Gastrocnemius medialis (tissue), 4 donors: Measurements from ENCODE around the gene MAML2. TPM values are rescaled to one million over a fixed set of nuclear protein-coding genes. Genes with fewer than 3 reads are reported as not detected.
A peak's percentile ranks its signal among the peaks of the same experiment; 100 is the strongest.

Experiments
- ATAC-seq, 2 donors: fragments of 150-250 bp; one replicate each; pipeline ENCODE4 v1.9.1; 2016
- DNase-seq, 2 donors: peaks; one replicate each; pipeline ENCODE4 v3.0.0-alpha.2; 2019
- H3K27ac ChIP-seq, 4 donors: fragments of 200-600 bp; sonication (generic); 1 replicate in 1 of 4; 2 replicates in 3 of 4; pipeline ENCODE4 v1.5.1; 2016 to 2018; ENCODE audit warnings: mild to moderate bottlenecking in 2 of 4, moderate library complexity in 1 of 4
- H3K27me3 ChIP-seq, 3 donors: fragments of 200-600 bp; sonication (generic) in 2 of 3; 1 replicate in 1 of 3; 2 replicates in 2 of 3; pipeline versions ENCODE4 v1.5.1 to v1.6.0; 2016 to 2019; ENCODE audit warnings: mild to moderate bottlenecking in 1 of 3, moderate library complexity in 1 of 3
- H3K36me3 ChIP-seq, 2 donors: fragments of 200-600 bp; sonication (generic) in 1 of 2; one replicate each; pipeline ENCODE4 v1.5.1; 2017 to 2018
- H3K4me1 ChIP-seq, 2 donors: fragments of 200-600 bp; sonication (generic) in 1 of 2; one replicate each; pipeline ENCODE4 v1.5.1; 2016 to 2017; ENCODE audit warnings: mild to moderate bottlenecking in 2 of 2
- H3K4me3 ChIP-seq, 4 donors: fragments of 200-600 bp; sonication (generic) in 3 of 4; 1 replicate in 1 of 4; 2 replicates in 3 of 4; pipeline ENCODE4 v1.5.1; 2016 to 2019; ENCODE audit warnings: mild to moderate bottlenecking in 2 of 4
- H3K9me3 ChIP-seq, 3 donors: fragments of 200-600 bp; sonication (generic) in 2 of 3; 1 replicate in 1 of 3; 2 replicates in 2 of 3; pipeline ENCODE4 v1.5.1; 2016 to 2019
- POLR2A ChIP-seq, 2 donors: fragments of 450-650 bp; IDR thresholded peaks; one replicate each; pipeline ENCODE4 v1.6.1; 2017; ENCODE audit warnings: antibody characterized with exemption in 2 of 2, mild to moderate bottlenecking in 2 of 2, moderate library complexity in 2 of 2
- in situ Hi-C, 4 donors: fragments of 200-750 bp; cut with MboI; loops; one replicate each; pipeline versions ENCODE4 v1.15.0 to v1.8.0; 2017; ENCODE audit warnings: low sequenced_read_pairs in 4 of 4
- intact Hi-C: fragments of 100-400 bp; cut with DNase I; formaldehyde crosslinking; loops from one replicate; pipeline ENCODE4 v1.15.1; 2023; ENCODE audit warnings: low total_unique reads
- total RNA-seq, 4 donors: library from RNA; depleted of rRNA; stranded (reverse); fragments of >200 nt; gene quantifications; one replicate each; pipeline versions ENCODE4 v1.1.0 to v1.2.3, GENCODE V29; 2016
- TF ChIP-seq, protein P1 (sequence below), 5 experiments: fragments of 450-650 bp in 3 of 5; fragments of 200-600 bp in 2 of 5; sonication (generic) in 2 of 5; IDR thresholded peaks in 4 of 5; conservative IDR thresholded peaks in 1 of 5; 1 replicate in 4 of 5; 2 replicates in 1 of 5; pipeline ENCODE4 v1.5.1; 2016 to 2019; ENCODE audit warnings: antibody characterized with exemption in 5 of 5, mild to moderate bottlenecking in 3 of 5, moderate library complexity in 3 of 5

The MAML2 gene
- total RNA-seq, 4 donors from 2014 or later: 4.1 to 6.3 (median 4.8) TPM

- Histone ChIP-seq H3K36me3 (no peaks in the 10 kb centered on the region), H3K4me3 (no peak overlapping the region), H3K27me3 (no peaks in the 10 kb centered on the region), H3K4me1 (no peaks in the 10 kb centered on the region), H3K9me3 (no peaks in the 10 kb centered on the region), H3K27ac (no peak overlapping the region)
- DNase-seq: no peak
- TF ChIP-seq, protein P1, sequence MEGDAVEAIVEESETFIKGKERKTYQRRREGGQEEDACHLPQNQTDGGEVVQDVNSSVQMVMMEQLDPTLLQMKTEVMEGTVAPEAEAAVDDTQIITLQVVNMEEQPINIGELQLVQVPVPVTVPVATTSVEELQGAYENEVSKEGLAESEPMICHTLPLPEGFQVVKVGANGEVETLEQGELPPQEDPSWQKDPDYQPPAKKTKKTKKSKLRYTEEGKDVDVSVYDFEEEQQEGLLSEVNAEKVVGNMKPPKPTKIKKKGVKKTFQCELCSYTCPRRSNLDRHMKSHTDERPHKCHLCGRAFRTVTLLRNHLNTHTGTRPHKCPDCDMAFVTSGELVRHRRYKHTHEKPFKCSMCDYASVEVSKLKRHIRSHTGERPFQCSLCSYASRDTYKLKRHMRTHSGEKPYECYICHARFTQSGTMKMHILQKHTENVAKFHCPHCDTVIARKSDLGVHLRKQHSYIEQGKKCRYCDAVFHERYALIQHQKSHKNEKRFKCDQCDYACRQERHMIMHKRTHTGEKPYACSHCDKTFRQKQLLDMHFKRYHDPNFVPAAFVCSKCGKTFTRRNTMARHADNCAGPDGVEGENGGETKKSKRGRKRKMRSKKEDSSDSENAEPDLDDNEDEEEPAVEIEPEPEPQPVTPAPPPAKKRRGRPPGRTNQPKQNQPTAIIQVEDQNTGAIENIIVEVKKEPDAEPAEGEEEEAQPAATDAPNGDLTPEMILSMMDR (IDR thresholded peaks at IDR 0.05 in 4 of 5, conservative IDR thresholded peaks at IDR 0.05 in 1 of 5): no peak
- TF ChIP-seq POLR2A (IDR thresholded peaks at IDR 0.05): no peak
- intact Hi-C loops: no loop called here
- in situ Hi-C loops: no loop called here
- ATAC-seq: no peak
Measured at GRCh38 chr11:96006037-96006436, 337.0 kb downstream of the MAML2 start.

DNA sequence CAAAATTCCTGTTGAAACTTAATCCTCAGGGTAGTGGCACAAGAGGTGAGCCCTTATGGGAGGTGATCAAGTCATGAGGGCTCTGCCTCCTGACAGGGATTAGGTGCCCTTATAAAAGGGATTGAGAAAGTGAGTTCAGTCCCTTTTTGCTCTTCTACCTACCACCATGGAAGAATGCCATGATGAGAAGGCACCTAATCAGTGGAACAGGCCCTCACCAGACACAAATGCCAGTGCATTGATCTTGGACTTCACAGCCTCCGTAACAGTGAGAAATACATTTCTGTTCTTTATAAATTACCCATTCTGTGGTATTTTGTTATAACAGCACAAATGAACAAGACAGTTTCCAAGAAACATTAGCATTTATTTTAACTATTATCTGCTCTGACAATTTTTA lies 338.1 kb downstream of the MAML2 start:
- H3K27ac ChIP-seq: no peak overlapping the region
- in situ Hi-C loops: no loop called here
- TF ChIP-seq, protein P1 (IDR thresholded peaks at IDR 0.05 in 4 of 5, conservative IDR thresholded peaks at IDR 0.05 in 1 of 5): no peak
- no peak for TF ChIP-seq POLR2A (IDR thresholded peaks at IDR 0.05)
- no peak overlapping the region for H3K4me3 ChIP-seq
- no peaks in the 10 kb centered on the region for H3K9me3 ChIP-seq
- DNase-seq: no peak
- no peaks in the 10 kb centered on the region for H3K36me3 ChIP-seq
- H3K4me1 ChIP-seq: peaks cover 0 to 9% of the 10 kb centered on the region in 2 donors
- ATAC-seq: no peak
- intact Hi-C loops: loop anchor here (2.0 kb wide), 1 partner anchor 338 kb away; the partner anchor contains the start of gene MAML2
- H3K27me3 ChIP-seq: no peaks in the 10 kb centered on the region

DNA sequence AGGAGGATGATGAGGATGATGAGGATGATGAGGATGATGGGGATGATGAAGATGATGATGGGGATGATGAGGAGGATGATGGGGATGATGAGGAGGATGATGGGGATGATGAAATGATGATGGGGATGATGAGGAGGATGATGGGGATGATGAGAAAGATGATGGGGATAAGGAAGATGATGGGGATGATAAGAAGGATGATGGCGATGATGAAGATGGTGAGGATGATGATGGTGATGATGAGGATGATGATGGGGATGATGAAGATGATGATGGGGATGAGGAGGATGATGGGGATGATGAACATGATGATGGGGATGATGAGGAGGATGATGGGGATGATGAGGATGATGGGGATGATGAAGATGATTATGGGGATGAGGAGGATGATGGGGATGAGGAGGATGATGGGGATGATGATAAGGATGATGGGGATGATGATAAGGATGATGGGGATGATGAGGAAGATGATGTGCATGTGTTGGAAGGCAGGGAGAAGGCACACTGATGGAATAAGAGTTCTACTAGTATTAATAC lies 340.2 kb downstream of the MAML2 start:
- no peak overlapping the region for H3K4me3 ChIP-seq
- peaks cover 0 to 14% of the 10 kb centered on the region in 2 donors for H3K4me1 ChIP-seq
- TF ChIP-seq POLR2A (IDR thresholded peaks at IDR 0.05): no peak
- TF ChIP-seq, protein P1 (IDR thresholded peaks at IDR 0.05 in 4 of 5, conservative IDR thresholded peaks at IDR 0.05 in 1 of 5): no peak
- H3K9me3 ChIP-seq: no peaks in the 10 kb centered on the region
- no peaks in the 10 kb centered on the region for H3K36me3 ChIP-seq
- DNase-seq (no peak), ATAC-seq (no peak)
- in situ Hi-C loops: no loop called here
- intact Hi-C loops: no loop called here
- no peaks in the 10 kb centered on the region for H3K27me3 ChIP-seq
- H3K27ac ChIP-seq: no peak overlapping the region

- no peak for DNase-seq
- intact Hi-C loops (no loop called here), in situ Hi-C loops (no loop called here)
- H3K27ac ChIP-seq: peak overlapping the region in 2 of 4 donors; percentile 58 to 68
- peaks cover 0 to 14% of the 10 kb centered on the region in 2 donors for H3K4me1 ChIP-seq
- H3K9me3 ChIP-seq: no peaks in the 10 kb centered on the region
- no peak overlapping the region for H3K4me3 ChIP-seq
- TF ChIP-seq POLR2A (IDR thresholded peaks at IDR 0.05): no peak
- no peak for ATAC-seq
- H3K36me3 ChIP-seq: no peaks in the 10 kb centered on the region
- H3K27me3 ChIP-seq: no peaks in the 10 kb centered on the region
Measured at GRCh38 chr11:96002339-96002738, 340.7 kb downstream of the MAML2 start.

DNA sequence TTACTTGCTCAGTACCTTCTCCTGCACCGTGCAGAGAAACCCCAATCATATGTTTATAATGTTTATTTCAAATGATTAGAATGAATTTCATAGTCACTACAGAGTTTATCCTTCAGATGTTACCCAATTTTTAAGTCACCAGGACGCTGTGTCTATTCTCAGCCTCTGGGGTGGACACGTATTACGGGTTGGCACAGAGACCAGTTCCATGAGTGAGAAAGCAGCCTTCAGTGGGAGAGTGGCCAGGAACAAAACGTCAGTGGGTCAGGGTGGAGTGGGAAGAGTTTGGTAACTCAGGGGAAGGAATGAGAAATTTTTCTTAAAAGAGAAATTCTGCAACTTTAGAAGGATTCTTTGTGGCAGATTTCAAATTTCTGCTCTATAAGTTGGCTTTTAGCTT lies 342.0 kb downstream of the MAML2 start:
- ATAC-seq: peak; percentile 95 to 97
- Histone ChIP-seq H3K27me3 (no peaks in the 10 kb centered on the region), H3K27ac (peak overlapping the region; percentile 58 to 70 (median 67)), H3K4me3 (no peak overlapping the region), H3K4me1 (peaks cover 0 to 14% of the 10 kb centered on the region in 2 donors), H3K36me3 (no peaks in the 10 kb centered on the region), H3K9me3 (no peaks in the 10 kb centered on the region)
- TF ChIP-seq POLR2A (IDR thresholded peaks at IDR 0.05): no peak
- in situ Hi-C loops (no loop called here), intact Hi-C loops (no loop called here)
- peak; percentile 66 to 82 for DNase-seq
